AG08396 (cell line): ENCODE measurements around the gene MAN1A1.

Experiments used
- DNase-seq: peaks from one replicate; pipeline ENCODE4 v3.0.0; 2012; ENCODE audit warnings: low spot score, mixed read lengths

Gene MAN1A1

DNA sequence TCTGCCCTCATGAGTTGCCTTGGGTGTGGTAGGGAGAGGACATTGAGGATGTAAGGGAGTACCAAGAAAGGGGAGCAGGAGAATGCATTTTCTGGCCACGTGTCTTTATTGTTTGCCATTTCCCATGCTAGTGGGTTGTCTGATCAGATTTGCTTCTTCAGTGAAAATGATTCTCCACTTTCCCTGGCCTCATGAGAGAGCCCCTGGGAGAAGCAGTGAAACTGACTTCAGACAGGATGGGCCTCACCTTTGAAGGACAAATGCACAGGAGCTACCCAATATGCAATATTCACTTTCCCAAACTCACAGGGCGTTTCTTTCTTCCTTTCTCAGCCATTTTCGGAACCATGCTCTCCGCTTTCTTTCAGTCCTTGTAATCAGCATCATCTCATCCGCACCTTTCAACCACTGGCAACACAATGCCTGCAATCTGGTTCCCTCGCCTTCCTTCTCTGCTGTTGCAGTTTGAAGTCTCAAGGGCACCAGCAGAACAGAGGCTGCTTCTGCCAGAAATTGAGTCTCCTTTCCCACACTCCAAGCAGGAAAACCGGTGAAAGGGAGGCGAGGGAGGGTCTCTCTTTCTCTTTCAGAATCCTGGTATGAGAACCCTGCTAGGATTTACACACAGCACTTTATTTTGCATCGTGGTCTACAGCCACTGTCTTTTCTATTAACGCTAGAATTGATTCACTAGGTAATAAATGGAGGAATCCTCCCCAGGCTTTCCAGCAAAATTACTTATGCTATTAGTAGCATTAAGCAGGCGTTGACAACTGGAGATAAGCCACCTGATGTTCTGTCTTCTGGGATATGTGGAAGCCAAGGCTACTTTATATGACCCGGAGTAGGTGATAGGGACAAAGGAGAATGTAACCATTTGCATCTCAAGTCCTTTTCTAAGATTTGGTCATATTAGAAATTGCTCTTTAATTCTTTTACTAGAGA is 209.1 kb downstream of the MAN1A1 start:
- no peak for DNase-seq

DNA sequence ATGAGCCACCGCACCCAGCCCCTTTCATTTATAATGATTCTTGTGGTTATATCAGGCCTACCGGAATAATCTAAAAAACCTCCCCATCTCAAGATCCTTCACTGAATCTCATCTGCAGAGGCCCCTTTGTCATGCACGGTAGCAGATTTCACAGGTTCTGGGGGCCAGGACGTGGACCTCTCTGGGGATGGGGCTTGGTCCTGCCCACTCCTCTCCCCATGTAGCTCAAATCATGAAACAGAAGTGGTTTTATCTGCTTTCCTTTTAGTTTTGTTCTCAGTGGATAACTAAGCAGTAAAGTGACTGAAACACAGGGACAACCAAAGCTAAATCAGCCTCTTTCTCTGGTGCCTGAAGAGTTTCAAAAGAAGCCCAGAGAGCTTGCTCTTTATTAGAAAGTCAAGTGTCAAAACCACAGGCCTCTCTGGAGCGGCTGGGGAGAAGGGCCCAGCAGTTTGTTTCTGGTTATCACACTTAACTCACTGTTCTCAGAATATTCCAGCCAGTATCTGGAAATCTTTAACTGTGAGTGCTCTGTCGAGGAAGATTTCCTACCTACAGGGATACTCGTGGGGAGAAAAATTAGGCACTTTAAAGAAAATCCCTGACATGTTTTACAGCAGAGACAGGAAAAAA is 210.5 kb downstream of the MAN1A1 start:
- DNase-seq, result no peak

DNA sequence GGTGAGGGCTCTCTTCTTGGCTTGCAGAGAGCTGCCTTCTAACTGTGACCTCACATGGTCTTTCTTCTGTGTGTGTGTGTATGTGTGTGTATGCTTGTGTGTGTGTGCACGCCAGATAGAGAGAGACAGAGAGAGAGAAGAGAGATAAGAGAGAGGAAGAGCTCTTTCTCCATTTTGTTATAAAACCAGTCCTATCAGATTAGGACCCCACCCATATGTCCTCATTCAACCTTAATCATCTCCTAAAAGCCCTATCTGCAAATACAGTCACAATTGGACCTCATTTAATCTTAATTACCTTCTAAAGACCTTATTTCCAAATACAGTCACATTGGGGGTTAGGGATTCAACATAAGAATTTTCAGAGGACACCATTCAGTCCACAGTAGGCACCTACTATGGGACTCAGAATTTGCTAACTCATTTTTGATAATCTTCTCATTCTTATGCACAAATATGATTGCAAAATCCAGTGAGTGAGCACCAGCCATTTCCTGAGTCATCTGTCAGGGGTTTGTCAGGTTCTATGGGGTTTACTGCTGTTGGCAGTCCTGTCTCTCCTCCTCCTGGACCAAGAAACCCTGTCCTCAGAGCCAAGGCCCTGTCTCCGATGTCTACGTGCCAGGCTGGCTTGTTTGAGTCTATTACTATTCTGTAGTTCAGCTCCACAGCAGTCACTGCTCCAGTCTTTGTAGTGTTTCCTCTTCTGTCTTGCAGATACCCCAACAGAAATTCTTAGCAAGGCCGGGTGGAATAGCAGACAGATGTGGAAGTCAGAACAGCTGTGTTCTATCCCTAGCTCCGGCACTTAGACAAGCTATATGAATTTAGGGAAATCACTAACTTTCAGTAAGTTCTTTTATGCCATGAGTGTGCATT is 212.1 kb downstream of the MAN1A1 start:
- DNase-seq, result no peak

DNA sequence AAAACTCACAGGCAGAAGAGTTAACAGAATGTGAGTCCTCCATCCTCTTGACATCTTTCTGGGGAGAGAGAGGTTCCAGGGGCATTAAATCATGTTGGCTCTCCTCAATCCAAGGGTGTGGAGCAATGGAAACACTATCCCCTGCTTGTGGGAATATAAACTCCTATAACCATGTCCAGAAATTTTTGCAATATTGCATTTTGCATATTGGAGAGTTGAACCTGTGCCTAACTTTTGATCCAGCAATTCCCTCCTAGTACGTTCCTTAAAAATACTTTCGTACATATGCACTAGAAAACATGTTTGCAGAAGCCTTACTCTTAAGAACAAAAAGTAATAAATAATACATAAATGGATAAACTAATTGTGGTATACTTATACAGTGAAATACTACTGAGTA is 214.8 kb downstream of the MAN1A1 start:
- no peak for DNase-seq

DNA sequence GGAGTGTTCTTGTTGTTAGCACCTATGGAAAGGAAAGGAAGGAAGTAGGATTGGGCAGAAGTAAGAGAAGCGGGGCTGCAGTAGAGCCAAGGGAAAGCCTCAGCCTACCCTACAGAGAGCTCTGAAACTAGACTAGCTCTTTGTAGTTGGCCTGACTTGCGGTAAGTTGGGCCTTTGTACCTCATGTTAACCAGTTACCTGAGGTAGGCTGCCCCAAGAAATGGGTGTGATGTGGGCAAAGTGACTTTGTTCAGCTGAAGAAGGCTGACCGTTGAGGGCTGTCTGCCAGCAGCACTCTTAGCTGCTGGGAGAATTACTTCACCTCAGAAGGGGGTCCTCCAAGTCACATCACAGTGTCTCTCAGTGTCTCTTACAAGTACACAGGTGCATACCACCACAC is 216.2 kb downstream of the MAN1A1 start:
- no peak for DNase-seq

DNA sequence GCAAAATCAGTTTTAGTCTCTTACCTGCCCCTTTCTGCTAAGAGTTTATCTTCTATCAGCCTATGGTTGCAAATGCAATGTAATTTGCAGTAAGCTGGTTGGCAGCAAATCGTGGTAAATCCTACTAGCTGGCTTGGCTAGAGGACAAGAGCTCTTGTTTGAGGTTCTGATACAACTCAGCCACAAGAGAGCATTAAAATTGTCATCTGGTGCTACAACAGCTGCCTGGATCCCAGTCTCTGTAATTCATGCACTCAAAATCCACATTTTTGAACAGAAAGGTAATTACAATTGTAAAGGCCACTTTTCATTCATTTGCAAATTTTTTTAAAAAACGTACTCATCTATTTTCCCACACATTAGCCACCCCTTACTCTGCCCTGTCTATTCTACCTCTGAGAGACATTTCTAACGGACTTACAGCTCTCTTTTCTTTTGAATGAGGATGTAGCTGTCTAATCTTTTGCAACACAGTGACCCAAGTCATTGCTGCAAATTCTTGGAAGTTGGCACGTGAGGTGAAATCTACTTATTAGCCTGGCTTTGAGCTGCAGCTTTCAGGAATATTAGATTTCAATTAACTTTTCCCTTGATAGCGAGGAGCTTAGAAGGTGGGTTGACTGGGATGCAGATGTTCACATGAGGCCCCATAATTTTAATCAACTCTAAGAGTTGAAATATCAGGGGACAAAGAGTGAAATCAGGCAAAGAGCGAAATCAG is 217.1 kb downstream of the MAN1A1 start:
- no peak for DNase-seq

DNA sequence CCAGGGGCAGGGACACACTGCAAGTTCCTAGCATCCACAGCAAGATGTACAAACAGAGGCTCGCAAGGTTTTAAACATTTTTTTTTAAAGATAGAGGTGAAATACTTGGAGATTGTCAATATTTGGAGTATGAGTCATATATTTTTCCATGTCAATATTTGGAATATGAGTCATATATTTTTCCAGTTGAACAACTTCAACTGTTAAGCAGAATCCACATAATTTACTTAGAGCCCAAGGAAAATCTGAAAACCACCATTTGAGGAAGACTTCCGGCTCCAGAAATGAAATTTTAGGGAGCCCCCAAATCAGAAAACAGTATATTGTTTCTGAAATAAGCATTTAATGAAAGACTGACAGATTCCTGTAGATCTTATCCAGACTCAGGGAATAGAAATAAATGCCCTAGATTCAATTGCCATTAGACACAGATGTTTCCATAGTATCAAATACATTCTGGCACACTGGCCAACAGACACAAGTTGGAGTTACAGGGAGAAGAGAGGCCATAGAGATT is 219.5 kb downstream of the MAN1A1 start:
- DNase-seq, result peak; percentile 28

DNA sequence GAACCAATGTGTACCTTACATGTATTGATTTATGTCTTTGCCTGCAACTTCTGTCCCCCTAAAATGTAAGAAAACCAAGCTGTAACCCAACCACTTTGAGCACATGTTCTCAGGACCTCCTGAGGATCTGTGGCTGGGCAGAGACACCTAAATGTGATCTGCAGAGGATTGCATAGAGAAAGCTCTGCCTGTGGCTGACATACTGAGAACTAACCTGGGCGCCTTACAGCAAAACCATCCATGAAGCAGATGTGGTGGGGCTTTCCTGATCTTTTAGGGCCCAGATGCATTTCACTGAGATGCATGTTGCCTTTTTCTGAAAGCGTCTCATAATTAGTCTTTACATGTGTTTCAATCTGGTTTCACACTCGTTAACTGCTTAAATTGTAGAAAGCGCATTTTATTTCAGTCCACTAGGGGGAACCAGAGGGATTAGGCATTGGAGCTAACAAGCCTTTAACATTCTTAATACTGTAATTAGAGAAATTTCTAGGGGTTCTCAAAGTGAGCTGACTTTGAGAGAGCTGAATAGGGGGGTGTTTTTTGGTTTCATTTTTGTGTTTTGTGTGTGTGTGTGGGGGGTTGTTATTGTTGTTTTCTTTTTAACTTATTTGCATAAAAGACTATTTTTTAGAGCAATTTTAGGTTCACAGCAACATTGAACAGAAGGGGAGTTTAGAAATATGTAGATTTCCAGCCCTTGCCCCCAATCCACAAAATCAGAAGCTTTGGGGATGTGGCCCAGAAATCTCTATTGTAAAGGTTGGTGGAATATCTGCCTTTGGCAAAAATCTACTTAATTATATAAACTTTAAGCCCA is 220.2 kb downstream of the MAN1A1 start:
- peak; percentile 55 for DNase-seq

DNA sequence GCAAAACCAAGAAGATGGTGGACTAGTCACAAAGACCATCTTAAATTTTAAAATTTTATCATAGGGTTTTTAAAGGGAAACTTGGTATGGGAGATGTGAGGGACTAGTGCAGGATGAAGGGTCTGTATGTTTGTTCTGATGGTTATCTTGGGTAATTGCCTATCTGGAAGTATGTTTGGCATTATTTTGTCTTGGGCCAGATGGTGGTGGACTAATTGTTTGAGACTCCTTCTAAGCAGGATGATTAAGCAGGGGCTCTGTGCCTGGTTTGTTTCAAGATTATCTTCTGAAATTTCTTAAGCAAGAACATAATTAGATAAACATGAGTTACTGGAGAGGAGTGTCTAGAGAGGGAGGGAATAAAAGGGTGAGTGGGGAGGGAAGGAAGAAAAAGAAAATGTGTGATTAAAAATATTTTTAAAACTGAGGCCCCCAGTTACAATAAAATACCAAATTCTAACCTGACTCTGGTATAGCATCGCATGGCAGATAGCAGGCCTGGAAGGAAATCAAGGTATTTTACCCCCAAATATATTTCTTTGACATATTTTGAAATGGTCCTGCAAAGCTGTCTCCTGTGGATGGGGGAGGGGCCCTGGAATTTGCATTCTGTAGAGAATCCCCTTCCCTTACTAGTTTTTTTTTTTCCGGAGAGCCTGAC is 221.2 kb downstream of the MAN1A1 start:
- no peak for DNase-seq

DNA sequence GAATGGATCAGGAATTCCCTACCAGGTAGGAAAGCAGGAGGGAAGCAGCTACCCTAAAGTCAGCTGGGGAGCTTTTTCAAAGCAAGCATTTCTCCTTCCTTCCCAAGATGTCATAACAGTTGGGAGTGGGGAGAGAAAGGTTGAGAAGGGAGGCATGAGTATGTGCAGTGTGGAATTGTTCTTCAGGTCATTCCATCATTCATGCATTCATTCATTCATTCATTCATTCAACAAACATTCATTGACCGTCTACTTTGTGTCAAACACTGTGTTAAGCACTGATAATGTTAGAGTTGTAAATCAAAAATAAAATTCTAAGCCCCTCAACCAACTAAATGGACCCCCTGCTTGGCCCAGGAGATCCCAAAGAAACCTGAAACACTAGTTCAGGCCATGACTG is 221.9 kb downstream of the MAN1A1 start:
- no peak for DNase-seq
